Neural cell (in vitro differentiated cells): Measurements from ENCODE around the gene DCAF6.

Experiments used
- CTCF ChIP-seq: fragments of 450-650 bp; IDR thresholded peaks from 2 replicates; pipeline ENCODE4 v1.5.1; 2014; ENCODE audit warnings: antibody characterized with exemption, mild to moderate bottlenecking, moderate library complexity; ENCODE audit not compliant: poor library complexity, severe bottlenecking
- POLR2AphosphoS5 ChIP-seq: IDR thresholded peaks from 2 replicates; pipeline ENCODE4 v1.6.1; 2012
- REST ChIP-seq: IDR thresholded peaks from 2 replicates; pipeline ENCODE4 v1.6.1; 2012; ENCODE audit warnings: borderline replicate concordance
- TAF1 ChIP-seq: IDR thresholded peaks from 2 replicates; pipeline ENCODE4 v1.6.1; 2012; ENCODE audit warnings: low read depth

- no peak for TF ChIP-seq POLR2AphosphoS5
- no peak for TF ChIP-seq CTCF
- no peak for TF ChIP-seq TAF1
- TF ChIP-seq REST, result no peak
These were observed 179.9 kb downstream of the DCAF6 start for GRCh38 chr1:168116327-168116799.
